ENCODE measurements around the gene SUN5.
"Not testable (repeated sequence)": the region's sequence is repeated elsewhere in the genome, so short reads cannot be mapped to it uniquely, and the experiment has no call there.

SUN5 gene

GRCh38 chr20:32964575-32964974 lies 39.7 kb downstream of the SUN5 start:
- Histone ChIP-seq H3K4me2 (ENCODE audit: low read length) (no peak overlapping the region), H3K27me3 (ENCODE audit: control insufficient read depth, low read length) (no peaks in the 10 kb centered on the region), H3K36me3 (ENCODE audit: control insufficient read depth, low read length) (no peaks in the 10 kb centered on the region), H3K27ac (ENCODE audit: low read depth, low read length) (no peak overlapping the region), H3K4me3 (ENCODE audit: low read length) (no peak overlapping the region), H3K9me3 (ENCODE audit: control insufficient read depth, insufficient read depth, low read length) (no peaks in the 10 kb centered on the region), H4K20me1 (ENCODE audit: control insufficient read depth, insufficient read depth, low read depth, low read length) (no peaks in the 10 kb centered on the region), H3K9me2 (replicated peaks; ENCODE audit: control insufficient read depth, low read length) (no peaks in the 10 kb centered on the region), H3K79me2 (ENCODE audit: control insufficient read depth, low read length) (no peaks in the 10 kb centered on the region), H3K4me1 (ENCODE audit: control insufficient read depth, low read length) (no peaks in the 10 kb centered on the region), H3F3A (ENCODE audit: control insufficient read depth, insufficient read depth) (no peaks in the 10 kb centered on the region)
- TF ChIP-seq EZH2phosphoT487 (IDR thresholded peaks at IDR 0.05; ENCODE audit: borderline replicate concordance, low read length) (no peak), CTCF (IDR thresholded peaks at IDR 0.05; ENCODE audit: low read depth, low read length, poor library complexity, severe bottlenecking) (no peak)

- no peaks in the 10 kb centered on the region for H3K27me3 ChIP-seq (ENCODE audit: control insufficient read depth, low read length)
- H3K4me3 ChIP-seq (ENCODE audit: low read length), result no peak overlapping the region
- TF ChIP-seq EZH2phosphoT487 (IDR thresholded peaks at IDR 0.05; ENCODE audit: borderline replicate concordance, low read length), result no peak
- TF ChIP-seq CTCF (IDR thresholded peaks at IDR 0.05; ENCODE audit: low read depth, low read length, poor library complexity, severe bottlenecking), result no peak
Observed at GRCh38 chr20:32963176-32963575, 41.1 kb downstream of the SUN5 start.

GRCh38 chr20:32962646-32963045 lies 41.6 kb downstream of the SUN5 start:
- H3K4me3 ChIP-seq (ENCODE audit: low read length); H4K20me1 ChIP-seq (ENCODE audit: control insufficient read depth, insufficient read depth, low read depth, low read length); H3K79me2 ChIP-seq (ENCODE audit: control insufficient read depth, low read length); H3K4me1 ChIP-seq (ENCODE audit: control insufficient read depth, low read length); H3K36me3 ChIP-seq (ENCODE audit: control insufficient read depth, low read length); H3K9me2 ChIP-seq (replicated peaks; ENCODE audit: control insufficient read depth, low read length); H3F3A ChIP-seq (ENCODE audit: control insufficient read depth, insufficient read depth); H3K9me3 ChIP-seq (ENCODE audit: control insufficient read depth, insufficient read depth, low read length); H3K27ac ChIP-seq (ENCODE audit: low read depth, low read length); H3K4me2 ChIP-seq (ENCODE audit: low read length); H3K27me3 ChIP-seq (ENCODE audit: control insufficient read depth, low read length): not testable (repeated sequence)

More at GRCh38 chr20:32963176-32963575, 41.1 kb downstream of the SUN5 start:
- Histone ChIP-seq H3K4me2 (ENCODE audit: low read length) (no peak overlapping the region), H3K27ac (ENCODE audit: low read depth, low read length) (no peak overlapping the region), H3K9me2 (replicated peaks; ENCODE audit: control insufficient read depth, low read length) (no peaks in the 10 kb centered on the region), H4K20me1 (ENCODE audit: control insufficient read depth, insufficient read depth, low read depth, low read length) (no peaks in the 10 kb centered on the region), H3K4me1 (ENCODE audit: control insufficient read depth, low read length) (no peaks in the 10 kb centered on the region), H3K9me3 (ENCODE audit: control insufficient read depth, insufficient read depth, low read length) (no peaks in the 10 kb centered on the region), H3F3A (ENCODE audit: control insufficient read depth, insufficient read depth) (no peaks in the 10 kb centered on the region), H3K36me3 (ENCODE audit: control insufficient read depth, low read length) (no peaks in the 10 kb centered on the region), H3K79me2 (ENCODE audit: control insufficient read depth, low read length) (no peaks in the 10 kb centered on the region)

- no peaks in the 10 kb centered on the region for H3K27me3 ChIP-seq (ENCODE audit: control insufficient read depth, low read length)
- no peaks in the 10 kb centered on the region for H3K36me3 ChIP-seq (ENCODE audit: control insufficient read depth, low read length)
- no peak overlapping the region for H3K4me3 ChIP-seq (ENCODE audit: low read length)
- no peaks in the 10 kb centered on the region for H3F3A ChIP-seq (ENCODE audit: control insufficient read depth, insufficient read depth)
- H3K27ac ChIP-seq (ENCODE audit: low read depth, low read length), result no peak overlapping the region
- H3K9me3 ChIP-seq (ENCODE audit: control insufficient read depth, insufficient read depth, low read length), result no peaks in the 10 kb centered on the region
- no peaks in the 10 kb centered on the region for H3K9me2 ChIP-seq (replicated peaks; ENCODE audit: control insufficient read depth, low read length)
- no peaks in the 10 kb centered on the region for H3K4me1 ChIP-seq (ENCODE audit: control insufficient read depth, low read length)
- TF ChIP-seq CTCF (IDR thresholded peaks at IDR 0.05; ENCODE audit: low read depth, low read length, poor library complexity, severe bottlenecking) (no peak), EZH2phosphoT487 (IDR thresholded peaks at IDR 0.05; ENCODE audit: borderline replicate concordance, low read length) (no peak)
- no peak overlapping the region for H3K4me2 ChIP-seq (ENCODE audit: low read length)
- no peaks in the 10 kb centered on the region for H4K20me1 ChIP-seq (ENCODE audit: control insufficient read depth, insufficient read depth, low read depth, low read length)
- no peaks in the 10 kb centered on the region for H3K79me2 ChIP-seq (ENCODE audit: control insufficient read depth, low read length)
Observed at GRCh38 chr20:32962053-32962452, 42.2 kb downstream of the SUN5 start.

Measured in DOHH2 (cell line).